ENCODE measurements around the gene PDS5B.

The PDS5B gene

DNA sequence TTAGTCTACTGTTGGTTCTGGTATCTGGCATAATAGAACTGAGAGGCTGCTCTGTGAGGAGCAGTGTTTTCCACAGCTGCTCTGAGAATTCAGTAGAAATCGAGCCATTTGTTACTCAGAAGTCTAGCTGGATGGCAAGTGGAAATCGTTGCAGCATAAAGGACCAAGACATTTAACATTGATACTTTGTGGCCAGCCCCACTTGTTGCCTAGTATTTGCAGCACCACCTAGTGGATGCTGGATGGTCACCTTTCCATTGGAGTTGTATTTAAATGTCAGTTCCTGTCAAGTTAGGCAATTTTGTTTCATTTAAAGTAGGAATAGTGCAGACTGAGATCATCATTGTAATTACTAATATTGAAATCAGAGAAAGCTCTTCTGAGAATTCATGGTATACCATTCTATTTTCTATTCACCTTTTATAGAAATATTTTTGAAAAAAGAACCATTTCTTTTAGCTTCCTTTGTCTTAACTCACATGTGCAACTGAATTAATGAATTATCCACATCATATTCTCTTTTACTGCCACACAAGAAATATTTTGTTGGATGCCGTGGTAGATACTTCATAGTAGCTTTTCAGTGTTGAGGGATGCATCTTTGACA is 64.6 kb downstream of the PDS5B start:
- Mint-ChIP-seq H3K4me1 (ENCODE audit: low read depth) (peaks cover 60% of the 10 kb centered on the region), H3K9me3 (peaks cover 8% of the 10 kb centered on the region), H3K27ac (peak overlapping the region; percentile 54), H3K27me3 (no peaks in the 10 kb centered on the region), H3K4me3 (no peak overlapping the region), H3K36me3 (ENCODE audit: low read depth) (peaks cover 30% of the 10 kb centered on the region)

DNA sequence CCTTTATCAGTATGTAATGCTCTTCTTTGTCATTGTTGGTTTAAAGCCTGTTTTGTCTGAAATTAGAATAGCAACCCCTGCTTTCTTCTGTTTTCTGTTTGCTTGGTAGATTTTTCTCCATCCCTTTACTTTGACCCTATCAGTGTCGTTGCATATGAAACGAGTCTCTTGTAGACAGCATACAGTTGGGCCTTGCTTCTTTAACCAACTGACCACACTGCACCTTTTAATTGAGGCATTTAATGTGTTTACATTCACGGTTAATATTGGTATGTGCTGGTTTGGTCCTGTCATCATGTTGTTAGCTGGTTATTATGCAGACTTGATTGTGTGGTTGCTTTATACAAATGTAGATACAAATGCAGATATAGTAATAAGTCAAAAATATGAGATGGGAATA is 71.1 kb downstream of the PDS5B start:
- Mint-ChIP-seq H3K9me3 (peaks cover 10% of the 10 kb centered on the region), H3K36me3 (ENCODE audit: low read depth) (peaks cover 47% of the 10 kb centered on the region), H3K4me3 (no peak overlapping the region), H3K4me1 (ENCODE audit: low read depth) (peaks cover 15% of the 10 kb centered on the region), H3K27me3 (no peaks in the 10 kb centered on the region), H3K27ac (no peak overlapping the region)

DNA sequence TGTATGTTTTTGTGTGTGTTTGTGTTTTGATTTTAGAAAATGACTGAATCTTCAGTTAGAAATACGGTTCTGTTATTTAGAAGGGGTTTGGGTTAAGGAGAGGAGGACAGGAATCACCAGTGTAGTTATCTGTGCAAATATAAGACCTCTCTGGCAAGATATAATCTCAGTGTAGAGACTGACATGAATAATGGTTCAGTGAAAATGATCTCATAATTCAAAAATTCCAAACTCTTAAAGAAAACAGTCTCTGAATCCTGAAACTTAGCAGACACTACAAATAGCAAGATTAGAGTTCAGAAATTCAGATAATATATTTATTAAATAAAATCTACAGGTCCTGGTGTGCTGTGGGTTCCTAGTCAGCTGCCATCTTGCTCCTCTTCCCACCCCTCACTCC is 73.5 kb downstream of the PDS5B start:
- no peak overlapping the region for H3K27ac Mint-ChIP-seq
- H3K9me3 Mint-ChIP-seq = peaks cover 8% of the 10 kb centered on the region
- H3K4me3 Mint-ChIP-seq = no peak overlapping the region
- H3K4me1 Mint-ChIP-seq (ENCODE audit: low read depth) = peaks cover 13% of the 10 kb centered on the region
- no peaks in the 10 kb centered on the region for H3K27me3 Mint-ChIP-seq
- peaks cover 34% of the 10 kb centered on the region for H3K36me3 Mint-ChIP-seq (ENCODE audit: low read depth)

DNA sequence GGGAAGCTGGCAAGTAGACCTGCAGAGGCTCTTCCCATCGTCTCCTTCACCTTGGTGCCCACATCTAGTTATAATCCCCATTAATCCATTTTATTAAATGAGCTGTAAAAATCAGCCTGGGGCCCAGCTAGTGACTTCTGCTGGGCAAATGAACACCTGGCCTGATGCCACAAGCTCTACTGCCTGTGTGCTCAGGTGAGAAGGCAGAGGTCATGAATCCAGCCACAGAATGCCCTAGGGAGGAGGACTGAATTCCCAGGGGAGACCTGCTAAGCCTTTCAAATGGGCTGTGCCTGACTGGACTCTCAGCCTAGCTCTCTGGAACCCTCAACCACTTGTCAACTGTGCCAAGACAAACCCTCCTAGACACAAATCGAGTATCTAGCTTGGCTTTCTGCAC is 74.0 kb downstream of the PDS5B start:
- Mint-ChIP-seq H3K4me3 (no peak overlapping the region), H3K36me3 (ENCODE audit: low read depth) (peaks cover 29% of the 10 kb centered on the region), H3K9me3 (peaks cover 5% of the 10 kb centered on the region), H3K27ac (no peak overlapping the region), H3K4me1 (ENCODE audit: low read depth) (peaks cover 9% of the 10 kb centered on the region), H3K27me3 (no peaks in the 10 kb centered on the region)

DNA sequence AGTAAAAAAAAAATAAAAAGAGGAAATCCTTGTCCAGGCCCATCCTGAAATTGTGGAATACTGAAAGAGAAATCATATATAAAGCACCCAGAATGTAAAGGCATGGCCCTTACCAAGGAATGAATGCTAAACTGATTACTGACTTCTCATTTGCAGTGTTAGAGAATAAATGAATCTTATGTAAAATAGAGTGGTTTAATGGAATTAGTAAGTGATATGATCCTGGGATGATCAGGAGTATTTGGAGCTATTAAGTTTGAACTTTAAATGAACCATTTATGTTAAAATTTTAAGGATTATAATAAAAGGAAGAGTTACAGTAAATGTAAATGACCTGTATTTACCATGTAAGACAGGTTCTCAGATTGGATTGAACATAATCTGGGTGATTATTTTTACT is 75.4 kb downstream of the PDS5B start:
- no peak overlapping the region for H3K27ac Mint-ChIP-seq

DNA sequence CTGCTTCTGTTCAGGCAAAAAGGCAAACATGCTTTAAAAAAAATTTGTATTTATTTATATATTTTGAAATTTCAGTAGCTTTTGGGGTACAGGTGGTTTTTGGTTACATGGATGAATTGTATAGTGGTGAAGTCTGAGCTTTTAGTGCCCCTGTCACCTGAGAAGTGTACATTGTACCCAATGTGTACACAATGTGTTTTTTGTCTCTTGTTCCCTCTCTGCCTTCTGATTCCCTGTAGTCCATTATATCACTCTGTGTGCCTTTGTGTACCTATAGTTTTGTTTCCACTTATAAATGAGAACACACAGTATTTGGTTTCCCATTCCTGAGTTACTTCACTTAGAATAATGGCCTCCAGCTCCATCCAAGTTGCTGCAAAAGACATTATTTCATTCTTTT is 77.4 kb downstream of the PDS5B start:
- H3K9me3 Mint-ChIP-seq = no peaks in the 10 kb centered on the region
- peaks cover 22% of the 10 kb centered on the region for H3K36me3 Mint-ChIP-seq (ENCODE audit: low read depth)
- H3K27me3 Mint-ChIP-seq = no peaks in the 10 kb centered on the region
- no peak overlapping the region for H3K4me3 Mint-ChIP-seq
- no peak overlapping the region for H3K27ac Mint-ChIP-seq
- H3K4me1 Mint-ChIP-seq (ENCODE audit: low read depth) = no peaks in the 10 kb centered on the region

More for the DNA sequence above, 75.4 kb downstream of the PDS5B start:
- Mint-ChIP-seq H3K9me3 (no peaks in the 10 kb centered on the region), H3K4me3 (no peak overlapping the region), H3K27me3 (no peaks in the 10 kb centered on the region), H3K4me1 (ENCODE audit: low read depth) (peaks cover 8% of the 10 kb centered on the region), H3K36me3 (ENCODE audit: low read depth) (peaks cover 22% of the 10 kb centered on the region)

DNA sequence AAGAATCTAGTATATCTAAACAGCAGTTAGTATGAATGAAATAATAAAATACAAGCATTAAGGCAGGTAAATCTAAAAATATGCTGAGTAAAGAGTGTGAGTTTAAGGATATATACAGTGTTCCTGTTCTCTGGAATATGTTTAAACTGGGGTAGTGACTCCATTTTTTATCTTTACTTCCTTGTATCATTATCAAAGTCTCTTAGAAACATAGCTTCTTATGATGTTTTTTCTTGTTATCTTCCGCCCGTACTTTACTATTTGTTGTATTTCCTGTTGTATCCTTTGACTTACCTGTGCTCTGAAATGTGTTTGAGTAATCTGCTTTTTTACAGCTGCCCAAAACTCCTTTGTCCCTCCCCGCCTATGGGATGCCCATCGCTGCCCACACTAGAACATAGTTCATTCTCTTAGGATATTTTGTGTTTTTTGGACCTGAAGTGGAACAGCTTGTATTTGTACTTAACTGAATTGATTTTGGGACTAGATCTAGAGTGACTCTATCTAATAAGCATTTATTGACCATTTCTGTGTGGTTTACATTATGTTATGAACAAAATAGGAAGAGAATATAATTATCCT is 80.8 kb downstream of the PDS5B start:
- Mint-ChIP-seq H3K4me1 (ENCODE audit: low read depth) (no peaks in the 10 kb centered on the region), H3K27ac (peak overlapping the region; percentile 2), H3K9me3 (no peaks in the 10 kb centered on the region), H3K4me3 (no peak overlapping the region), H3K36me3 (ENCODE audit: low read depth) (peaks cover 21% of the 10 kb centered on the region), H3K27me3 (no peaks in the 10 kb centered on the region)

DNA sequence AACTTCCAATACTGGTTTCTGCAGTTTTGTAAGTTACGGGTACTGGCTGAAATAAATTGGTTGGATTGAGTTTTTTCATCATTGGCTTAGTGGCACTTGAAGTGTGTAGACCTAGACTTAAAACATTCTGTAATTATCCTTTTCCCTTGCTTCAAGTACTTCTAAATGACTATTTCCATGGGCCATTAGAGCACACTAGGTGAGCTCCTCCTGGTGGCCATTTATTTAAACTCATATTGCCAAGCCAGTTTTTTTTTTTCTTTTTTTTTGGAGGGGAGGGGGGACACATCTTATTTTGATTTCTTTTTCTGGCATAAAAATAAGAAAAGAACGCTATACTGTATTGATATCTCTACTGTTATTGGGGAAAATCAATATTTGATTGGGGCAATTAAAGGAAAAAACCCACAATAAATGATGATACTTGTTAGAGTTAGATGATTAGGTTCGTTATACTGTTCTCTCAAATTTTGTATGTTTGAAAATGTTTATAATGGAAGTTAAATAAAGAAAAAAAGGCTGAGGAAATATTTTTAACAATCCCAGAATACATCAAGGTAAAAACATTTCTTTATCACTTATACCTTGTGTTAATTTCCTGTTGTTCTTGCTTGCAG is 82.9 kb downstream of the PDS5B start:
- H3K4me3 Mint-ChIP-seq = no peak overlapping the region
- peaks cover 38% of the 10 kb centered on the region for H3K36me3 Mint-ChIP-seq (ENCODE audit: low read depth)
- no peaks in the 10 kb centered on the region for H3K4me1 Mint-ChIP-seq (ENCODE audit: low read depth)
- H3K27ac Mint-ChIP-seq = no peak overlapping the region
- no peaks in the 10 kb centered on the region for H3K9me3 Mint-ChIP-seq
- H3K27me3 Mint-ChIP-seq = no peaks in the 10 kb centered on the region

DNA sequence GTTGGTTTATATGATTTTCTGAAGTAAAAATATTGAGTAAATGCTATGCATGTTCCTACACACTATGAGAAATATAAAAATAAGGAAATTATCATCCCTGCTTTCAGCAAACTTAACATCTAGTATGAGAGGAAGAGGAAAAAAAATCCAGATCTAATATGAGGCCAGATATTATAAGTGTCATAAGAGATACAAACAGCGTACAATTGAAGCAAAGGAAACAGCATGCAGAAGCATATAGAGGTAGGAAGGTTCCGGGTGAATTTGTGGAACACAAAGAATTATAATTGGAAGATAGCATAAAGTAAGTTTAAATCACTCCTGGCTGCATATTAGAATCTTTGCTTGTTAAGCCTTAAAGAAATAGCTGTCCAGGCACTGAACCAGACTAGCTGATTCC is 88.3 kb downstream of the PDS5B start:
- no peak overlapping the region for H3K4me3 Mint-ChIP-seq
- H3K27me3 Mint-ChIP-seq = no peaks in the 10 kb centered on the region
- H3K36me3 Mint-ChIP-seq (ENCODE audit: low read depth) = peaks cover 61% of the 10 kb centered on the region
- H3K4me1 Mint-ChIP-seq (ENCODE audit: low read depth) = peaks cover 6% of the 10 kb centered on the region
- no peaks in the 10 kb centered on the region for H3K9me3 Mint-ChIP-seq
- H3K27ac Mint-ChIP-seq = no peak overlapping the region

DNA sequence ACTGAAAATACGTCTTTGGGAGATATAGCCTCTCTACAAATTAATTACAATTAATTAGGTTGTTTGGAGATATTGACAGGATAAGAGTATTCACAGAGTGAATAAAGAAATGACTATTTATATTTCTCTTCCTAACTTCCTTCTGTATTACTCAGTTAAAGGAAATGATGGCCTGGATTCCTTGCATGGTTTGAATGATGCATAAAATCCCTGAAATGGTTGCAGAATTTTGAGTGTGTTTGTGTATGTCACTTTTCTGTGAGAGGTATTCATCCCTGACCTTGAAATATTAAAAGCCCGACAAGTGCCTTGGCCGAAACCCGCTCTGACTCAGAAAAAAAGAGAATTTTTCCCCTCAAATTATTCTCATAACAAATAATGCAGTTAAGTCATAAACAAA is 90.0 kb downstream of the PDS5B start:
- Mint-ChIP-seq H3K4me3 (no peak overlapping the region), H3K4me1 (ENCODE audit: low read depth) (peaks cover 6% of the 10 kb centered on the region), H3K36me3 (ENCODE audit: low read depth) (peaks cover 73% of the 10 kb centered on the region)

DNA sequence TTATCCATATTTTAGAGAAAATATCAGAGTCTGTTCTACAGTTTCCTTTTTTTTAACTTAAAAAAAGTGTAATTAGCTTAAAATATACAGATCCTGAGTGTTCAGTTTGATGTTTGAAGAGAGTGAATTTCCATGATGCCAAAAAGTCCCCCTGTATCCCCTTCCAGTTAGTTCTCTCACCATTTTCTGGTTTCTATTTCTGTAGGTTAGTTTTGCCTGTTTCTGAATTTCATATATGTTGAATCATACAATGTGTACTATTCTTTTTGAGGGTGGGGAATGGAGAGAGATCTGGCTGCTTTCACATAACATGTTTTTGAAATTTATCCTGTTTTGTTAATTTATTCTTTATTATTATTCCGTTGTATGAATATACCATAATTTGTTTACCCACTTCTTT is 95.9 kb downstream of the PDS5B start:
- Mint-ChIP-seq H3K4me1 (ENCODE audit: low read depth) (peaks cover 15% of the 10 kb centered on the region), H3K27me3 (no peaks in the 10 kb centered on the region), H3K9me3 (no peaks in the 10 kb centered on the region), H3K27ac (no peak overlapping the region), H3K36me3 (ENCODE audit: low read depth) (peaks cover 59% of the 10 kb centered on the region), H3K4me3 (no peak overlapping the region)

More for the DNA sequence above, 90.0 kb downstream of the PDS5B start:
- no peaks in the 10 kb centered on the region for H3K27me3 Mint-ChIP-seq
- H3K9me3 Mint-ChIP-seq = no peaks in the 10 kb centered on the region
- H3K27ac Mint-ChIP-seq = no peak overlapping the region

DNA sequence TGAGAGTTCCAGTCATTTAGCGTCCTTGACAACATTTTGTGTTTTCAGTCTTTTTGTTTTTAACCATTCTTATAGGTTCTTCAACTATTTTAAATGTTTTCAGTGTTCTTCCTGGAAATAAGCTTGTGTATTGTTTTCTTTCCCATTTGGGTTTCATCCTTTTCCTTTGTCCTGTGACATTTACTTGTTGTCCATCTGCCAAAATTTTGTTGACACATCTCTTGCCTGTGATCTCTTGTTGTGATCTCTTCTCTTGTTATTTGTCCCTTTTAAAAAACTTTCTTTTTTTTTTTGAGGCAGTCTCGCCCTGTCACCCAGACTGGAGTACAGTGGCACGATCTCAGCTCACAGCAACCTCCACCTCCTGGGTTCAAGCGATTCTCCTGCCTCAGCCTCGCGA is 96.5 kb downstream of the PDS5B start:
- Mint-ChIP-seq H3K27me3 (no peaks in the 10 kb centered on the region), H3K4me3 (no peak overlapping the region), H3K27ac (no peak overlapping the region), H3K36me3 (ENCODE audit: low read depth) (peaks cover 58% of the 10 kb centered on the region), H3K4me1 (ENCODE audit: low read depth) (peaks cover 15% of the 10 kb centered on the region), H3K9me3 (no peaks in the 10 kb centered on the region)

DNA sequence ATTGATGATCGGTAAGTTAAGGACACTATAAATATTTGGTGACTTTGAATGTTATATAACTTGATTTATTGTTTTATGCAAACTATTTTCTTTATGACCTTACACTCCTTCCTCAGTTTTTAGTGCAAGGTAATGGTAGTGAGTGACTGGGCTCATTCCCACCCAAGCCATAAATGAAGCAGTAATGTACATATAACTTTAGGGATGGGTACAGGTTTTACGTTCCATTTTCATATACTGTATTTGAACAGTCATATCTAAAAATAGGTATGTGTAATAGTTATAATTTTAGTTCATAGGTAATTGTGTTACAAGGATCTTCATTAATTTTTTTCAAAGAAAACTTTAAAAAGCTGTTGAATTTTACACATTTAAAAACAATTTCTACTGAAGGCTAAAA is 101.0 kb downstream of the PDS5B start:
- Mint-ChIP-seq H3K4me3 (no peak overlapping the region), H3K27me3 (no peaks in the 10 kb centered on the region), H3K27ac (no peak overlapping the region), H3K4me1 (ENCODE audit: low read depth) (peaks cover 5% of the 10 kb centered on the region), H3K36me3 (ENCODE audit: low read depth) (peaks cover 33% of the 10 kb centered on the region), H3K9me3 (no peaks in the 10 kb centered on the region)

DNA sequence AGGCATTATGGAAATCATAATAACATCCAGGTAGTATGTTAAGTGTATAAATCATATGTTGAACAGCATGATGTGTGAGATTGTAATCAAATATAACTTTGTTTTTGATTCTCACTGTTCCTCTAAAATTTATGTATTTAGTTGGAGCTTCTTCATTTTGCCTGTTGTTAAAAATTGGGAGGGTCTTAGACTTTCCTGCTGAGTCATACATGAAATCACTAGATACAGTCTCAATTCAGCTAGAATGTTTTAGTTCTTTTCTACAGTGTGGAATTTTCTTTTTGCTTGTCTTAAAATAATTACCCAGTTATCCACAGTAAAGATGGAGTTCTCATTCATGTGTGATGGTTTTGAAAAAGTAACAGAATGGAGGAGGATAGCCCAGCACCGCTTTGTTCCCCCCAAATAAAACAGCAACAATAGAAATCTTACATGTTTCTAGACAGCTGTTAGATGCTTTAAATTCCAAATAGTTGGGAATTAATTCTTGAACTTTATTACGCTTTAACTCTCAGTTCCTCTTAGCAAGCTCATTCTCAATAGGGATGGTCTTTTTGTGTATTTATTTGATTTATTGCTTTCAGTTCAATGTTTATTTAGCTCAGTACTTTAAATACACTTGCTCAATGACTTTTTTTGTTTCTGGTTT is 109.5 kb downstream of the PDS5B start:
- peaks cover 42% of the 10 kb centered on the region for H3K36me3 Mint-ChIP-seq (ENCODE audit: low read depth)

DNA sequence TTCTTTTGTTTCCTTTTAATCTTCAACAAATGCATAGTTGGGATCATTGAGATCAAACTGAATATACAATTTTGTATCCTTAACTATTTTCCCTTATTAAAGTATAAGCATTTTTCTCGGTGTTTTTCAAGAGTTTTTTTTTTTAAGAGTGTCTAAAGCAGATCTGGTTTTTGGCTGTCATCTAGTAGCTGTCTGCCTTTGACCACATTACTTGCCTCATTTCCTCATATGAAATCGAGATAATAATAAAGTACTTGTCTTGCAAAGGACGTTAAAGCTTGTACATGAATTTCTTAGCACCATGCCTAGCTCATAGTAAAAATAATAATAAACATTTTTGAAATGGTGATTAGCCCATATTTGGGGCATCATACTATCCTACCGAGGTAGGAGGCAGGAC is 121.2 kb downstream of the PDS5B start:
- Mint-ChIP-seq H3K4me1 (ENCODE audit: low read depth) (no peaks in the 10 kb centered on the region), H3K9me3 (peaks cover 2% of the 10 kb centered on the region), H3K27ac (no peak overlapping the region), H3K4me3 (no peak overlapping the region), H3K36me3 (ENCODE audit: low read depth) (peaks cover 60% of the 10 kb centered on the region), H3K27me3 (no peaks in the 10 kb centered on the region)

More for the DNA sequence above, 109.5 kb downstream of the PDS5B start:
- Mint-ChIP-seq H3K9me3 (no peaks in the 10 kb centered on the region), H3K4me3 (no peak overlapping the region), H3K27me3 (no peaks in the 10 kb centered on the region), H3K4me1 (ENCODE audit: low read depth) (no peaks in the 10 kb centered on the region), H3K27ac (no peak overlapping the region)

All from stimulated activated naive CD8-positive, alpha-beta T cell treated with anti-CD3 and anti-CD28 coated beads, Interleukin-15, Interleukin-2, amounts not matched to agents 100 ng/mL and 50 ng/mL, for 24 hours (primary cell).